HepG2 (cell line): ENCODE results near the gene ARHGAP23. TPM values are rescaled to one million over a fixed set of nuclear protein-coding genes. Genes with fewer than 3 reads are reported as not detected.
"Not testable (repeated sequence)": the region's sequence is repeated elsewhere in the genome, so short reads cannot be mapped to it uniquely, and the experiment has no call there.

Source experiments
- ATAC-seq: fragments of 200-7000 bp; cut with Tn5 transposase; 3 replicates; pipeline ENCODE4 v1.9.1; 2020; ENCODE audit warnings: mild to moderate bottlenecking, moderate library complexity
- BruUV-seq: library from RNA; stranded (reverse); fragments of 400-500 nt; replicated peaks from 2 replicates; lab custom pipeline; 2021; lab: Mats Ljungman, UMichigan
- CTCF ChIA-PET: fragments of 300-600 bp; formaldehyde crosslinking; extraction: SDS; loops from one replicate; lab custom pipeline; 2021; ENCODE audit warnings: low total read pairs, inconsistent platforms, low intra/inter-chr PET ratio; lab: Yijun Ruan, JAX
- POLR2A ChIA-PET: fragments of 350-600 bp; sonication (Branson Sonifier 250); formaldehyde crosslinking; loops from one replicate; lab custom pipeline; 2020; ENCODE audit warnings: antibody characterized with exemption, inconsistent platforms; lab: Yijun Ruan, JAX
- DNase-seq: peaks from one replicate; pipeline ENCODE4 v3.0.0-alpha.2; 2015; ENCODE audit warnings: low spot score
- FAIRE-seq: peaks from 3 replicates; lab custom pipeline; 2011; peaks lifted over from hg19 to GRCh38; lab: Jason Lieb, UNC
- H2AFZ ChIP-seq: one replicate; pipeline ENCODE4 v1.6.1; 2011; ENCODE audit warnings: low read length, inconsistent platforms
- H3K27ac ChIP-seq: fragments of 300-600 bp; 3 replicates; pipeline ENCODE4 v1.8.0; 2011; ENCODE audit warnings: mixed run types, mild to moderate bottlenecking, mixed read lengths, low read length, inconsistent platforms; ENCODE audit not compliant: insufficient read depth; ENCODE audit errors: extremely low read length
- H3K27me3 ChIP-seq, 2 experiments: fragments of 200-600 bp in 1 of 2; 2 replicates in 1 of 2; 3 replicates in 1 of 2; pipeline versions ENCODE4 v1.6.0 to v1.8.0; 2011; ENCODE audit warnings: low read length in 2 of 2, mild to moderate bottlenecking in 2 of 2, moderate library complexity in 2 of 2, inconsistent platforms in 1 of 2; ENCODE audit not compliant: insufficient read depth in 2 of 2, control insufficient read depth in 1 of 2
- H3K36me3 ChIP-seq, 2 experiments: fragments of 200-600 bp in 1 of 2; replicated peaks in 1 of 2; 2 replicates in 1 of 2; 3 replicates in 1 of 2; pipeline versions ENCODE4 v1.5.1 to v1.8.0; 2011; ENCODE audit warnings: low read length in 2 of 2, inconsistent platforms in 1 of 2; ENCODE audit not compliant: insufficient read depth in 2 of 2, control insufficient read depth in 1 of 2
- H3K4me1 ChIP-seq: 2 replicates; pipeline ENCODE4 v1.5.1; 2012; ENCODE audit warnings: low read length, inconsistent platforms; ENCODE audit not compliant: insufficient read depth
- H3K4me2 ChIP-seq: 2 replicates; pipeline ENCODE4 v1.6.0; 2011; ENCODE audit warnings: low read depth, low read length, inconsistent platforms
- H3K4me3 ChIP-seq, 3 experiments: fragments of 200-600 bp in 1 of 3; sonication (generic), shearing (Covaris generic) in 1 of 3; replicated peaks in 1 of 3; 2 replicates each; pipeline ENCODE4 v1.5.1; 2011 to 2016; ENCODE audit warnings: low read length in 3 of 3, inconsistent platforms in 2 of 3, low read depth in 2 of 3, mild to moderate bottlenecking in 2 of 3, control low read depth in 1 of 3, mixed read lengths in 1 of 3; ENCODE audit not compliant: insufficient read depth in 1 of 3
- H3K79me2 ChIP-seq: one replicate; pipeline ENCODE4 v1.6.1; 2011; ENCODE audit warnings: low read length, inconsistent platforms; ENCODE audit not compliant: insufficient read depth
- H3K9ac ChIP-seq: 2 replicates; pipeline ENCODE4 v1.6.0; 2011; ENCODE audit warnings: mild to moderate bottlenecking, low read depth, low read length, inconsistent platforms; ENCODE audit not compliant: insufficient read depth
- H3K9me3 ChIP-seq: 2 replicates; pipeline ENCODE4 v1.5.1; 2012; ENCODE audit warnings: mild to moderate bottlenecking, low read length
- H4K20me1 ChIP-seq: 2 replicates; pipeline ENCODE4 v1.6.0; 2011; ENCODE audit warnings: inconsistent platforms, mild to moderate bottlenecking, low read length, moderate library complexity; ENCODE audit not compliant: insufficient read depth
- BHLHE40 ChIP-seq: IDR thresholded peaks from 2 replicates; pipeline ENCODE4 v1.6.1; 2011; ENCODE audit warnings: low read length, improper control_type of control experiment
- CTCF ChIP-seq: sonication (generic); formaldehyde crosslinking; IDR thresholded peaks from 2 replicates; pipeline ENCODE4 v1.5.0; 2020; ENCODE audit warnings: mild to moderate bottlenecking, missing genetic modification reagents, moderate library complexity
- MAZ ChIP-seq, 2 experiments: sonication (generic) in 1 of 2; formaldehyde crosslinking in 1 of 2; IDR thresholded peaks; 2 replicates each; pipeline versions ENCODE4 v1.5.0 to v1.6.1; 2012 to 2020; ENCODE audit warnings: low read depth in 2 of 2, mild to moderate bottlenecking in 2 of 2, borderline replicate concordance in 1 of 2, improper control_type of control experiment in 1 of 2, low read length in 1 of 2, missing genetic modification reagents in 1 of 2, moderate library complexity in 1 of 2
- SMC3 ChIP-seq: IDR thresholded peaks from 2 replicates; pipeline ENCODE4 v1.6.1; 2011; ENCODE audit warnings: low read length, improper control_type of control experiment
- STAG1 ChIP-seq: sonication (generic); formaldehyde crosslinking; IDR thresholded peaks from 2 replicates; pipeline ENCODE4 v1.4.0; 2020; ENCODE audit warnings: missing genetic modification reagents
- TEAD3 ChIP-seq: optimal IDR thresholded peaks from 2 replicates; pipeline ENCODE3; 2016; ENCODE audit warnings: borderline replicate concordance
- XRCC5 ChIP-seq: fragments of 200-400 bp; formaldehyde crosslinking; optimal IDR thresholded peaks from 2 replicates; pipeline ENCODE3; 2017; ENCODE audit warnings: mild to moderate bottlenecking, low read length
- ZMYM3 ChIP-seq: sonication (generic); formaldehyde crosslinking; IDR thresholded peaks from 2 replicates; pipeline ENCODE4 v1.5.1; 2020; ENCODE audit warnings: mild to moderate bottlenecking, missing genetic modification reagents
- ZNF768 ChIP-seq: sonication (generic); formaldehyde crosslinking; IDR thresholded peaks from 2 replicates; pipeline ENCODE4 v1.4.0; 2020; ENCODE audit warnings: missing genetic modification reagents
- WGBS: methylation state at CpG from one replicate; pipeline ENCODE4 v1.1.6; 2017; ENCODE audit warnings: low lambda C conversion rate; 5-methylcytosine and 5-hydroxymethylcytosine counted together
- in situ Hi-C: cut with HindIII; loops from 2 replicates; pipeline ENCODE4 v1.10.0; 2017; ENCODE audit warnings: low pct_unique_long_range_greater_than_20kb; ENCODE audit not compliant: extremely low pct_ligation_motif_present
- intact Hi-C: fragments of 100-400 bp; cut with micrococcal nuclease; formaldehyde crosslinking; loops from one replicate; pipeline ENCODE4 v1.10.0; 2022; ENCODE audit not compliant: unreplicated experiment
- polyA plus RNA-seq, 8 experiments: library from polyadenylated mRNA; depleted of rRNA in 3 of 8; stranded (reverse) in 7 of 8; unstranded in 1 of 8; fragments of >200 nt; fragmentation: Illumina TruSeq in 4 of 8; extraction: Trizol in 4 of 8; gene quantifications; 2 replicates each; pipeline versions ENCODE4 v1.2.1 to v1.2.3, GENCODE V29; 2011 to 2016; ENCODE audit warnings: low read depth in 4 of 8, missing spikeins in 1 of 8, mixed read lengths in 1 of 8; ENCODE audit not compliant: insufficient read depth in 1 of 8
- total RNA-seq, 5 experiments: library from RNA; depleted of rRNA; stranded (reverse); fragments of >200 nt; fragmentation: Illumina TruSeq; extraction: Trizol; gene quantifications; 2 replicates each; pipeline ENCODE4 v1.2.3, GENCODE V29; 2016; ENCODE audit warnings: low read depth in 1 of 5
- TF ChIP-seq, protein P1 (sequence below): IDR thresholded peaks from 2 replicates; pipeline ENCODE4 v1.6.1; 2012; ENCODE audit warnings: inconsistent platforms
- TF ChIP-seq, protein P2 (sequence below): sonication (generic); formaldehyde crosslinking; IDR thresholded peaks from 2 replicates; pipeline ENCODE4 v1.5.1; 2020; ENCODE audit warnings: mild to moderate bottlenecking, missing genetic modification reagents, moderate library complexity

ARHGAP23 gene
- total and polyA plus RNA-seq, 2 of the 13 experiments (the other 11 are each of a cell fraction or from before 2014, with no cell fraction given) = 0.03 TPM; not detected in 1

DNA sequence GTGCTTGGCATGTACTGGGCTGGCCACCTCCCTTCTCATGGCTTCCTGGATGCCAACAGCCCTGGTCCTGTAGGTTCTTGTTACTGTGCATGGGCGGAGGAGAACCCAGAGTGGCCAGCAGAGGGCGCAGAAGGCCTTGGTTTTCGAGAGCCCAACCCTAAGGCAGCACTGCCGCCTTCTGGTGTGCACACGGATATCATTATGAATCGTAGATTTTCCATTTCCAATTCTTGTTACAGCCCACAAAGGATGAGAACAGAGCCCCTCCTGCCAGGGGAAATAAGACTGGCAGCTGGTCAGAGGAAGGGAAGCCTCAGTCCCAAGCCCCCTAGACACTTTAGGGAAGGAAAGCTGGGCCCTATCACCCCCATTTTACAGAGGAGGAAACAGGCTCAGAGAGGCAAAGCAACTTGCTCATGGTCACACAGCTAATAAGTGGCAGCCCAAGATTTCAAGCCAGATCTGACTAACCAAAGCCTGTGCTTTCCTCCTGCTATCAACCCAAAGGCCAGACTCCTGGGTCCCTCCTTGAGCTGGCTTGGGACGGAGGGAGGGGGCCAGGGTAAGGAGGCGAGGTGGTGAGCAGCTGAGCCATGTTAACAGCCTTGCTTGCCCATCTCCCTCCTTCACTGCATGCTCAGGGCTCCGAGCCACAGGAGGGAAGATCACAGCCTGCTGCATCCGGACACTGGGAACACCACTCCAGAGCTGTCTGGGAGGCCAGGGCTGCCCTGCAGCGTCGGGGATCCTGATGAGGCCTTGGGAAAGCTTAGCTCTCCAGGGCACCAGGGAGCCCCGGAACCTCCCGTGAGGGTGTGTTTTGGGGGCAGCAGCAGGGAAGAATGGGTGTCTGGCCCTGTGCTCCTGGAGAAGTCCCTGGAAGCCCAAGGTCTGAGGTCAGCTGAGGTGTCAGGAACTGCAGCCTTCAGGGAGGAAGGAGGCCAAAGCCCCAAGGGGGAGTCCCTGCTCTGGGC lies 64.1 kb downstream of the ARHGAP23 start:
- H3K9ac ChIP-seq; BruUV-seq; POLR2A ChIA-PET; H3K9me3 ChIP-seq; FAIRE-seq; H3K27ac ChIP-seq; H3K79me2 ChIP-seq; H3K4me3 ChIP-seq; H3K4me2 ChIP-seq; H3K36me3 ChIP-seq; H2AFZ ChIP-seq; H4K20me1 ChIP-seq; H3K4me1 ChIP-seq; TF ChIP-seq MAZ (CRISPR knock-in tag; IDR thresholded peaks at IDR 0.05; ENCODE audit: low read depth): not testable (repeated sequence)
- CTCF ChIA-PET = interaction anchor here (0.6 to 2.7 kb wide), 10 partner anchors 13 to 174 kb away, joined by 3 to 53 read pairs (median 4); no protein-coding TSS in a partner anchor
- peak; percentile 82 for ATAC-seq
- in situ Hi-C loops (loop anchor here (5.0 kb wide), 2 partner anchors 155 to 175 kb away; no protein-coding TSS in a partner anchor), intact Hi-C loops (loop anchor here (1.0 to 2.0 kb wide), 3 partner anchors 17 to 175 kb away; no protein-coding TSS in a partner anchor)
- peaks cover 4 to 33% of the 10 kb centered on the region in 2 experiments for H3K27me3 ChIP-seq
- DNase-seq = peak; percentile 85
- TF ChIP-seq, protein P1, sequence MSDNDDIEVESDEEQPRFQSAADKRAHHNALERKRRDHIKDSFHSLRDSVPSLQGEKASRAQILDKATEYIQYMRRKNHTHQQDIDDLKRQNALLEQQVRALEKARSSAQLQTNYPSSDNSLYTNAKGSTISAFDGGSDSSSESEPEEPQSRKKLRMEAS = 0 out of 2 replicates have a peak, but pooled peaks have one; percentile 15
- TF ChIP-seq XRCC5 (peak; percentile 25), ZNF768 (CRISPR knock-in tag) (peak; percentile 96), ZMYM3 (CRISPR knock-in tag) (peak; percentile 79), TEAD3 (peak; percentile 69), SMC3 (peak; percentile 91), CTCF (CRISPR knock-in tag) (peak; percentile 61), STAG1 (CRISPR knock-in tag) (peak; percentile 58), BHLHE40 (peak; percentile 12; the same call in 1 of the 2 replicates), MAZ (IDR thresholded peaks at IDR 0.05; ENCODE audit: borderline replicate concordance, low read depth, low read length) (peak; percentile 42; the same call in 1 of the 2 replicates)
- TF ChIP-seq, protein P2, sequence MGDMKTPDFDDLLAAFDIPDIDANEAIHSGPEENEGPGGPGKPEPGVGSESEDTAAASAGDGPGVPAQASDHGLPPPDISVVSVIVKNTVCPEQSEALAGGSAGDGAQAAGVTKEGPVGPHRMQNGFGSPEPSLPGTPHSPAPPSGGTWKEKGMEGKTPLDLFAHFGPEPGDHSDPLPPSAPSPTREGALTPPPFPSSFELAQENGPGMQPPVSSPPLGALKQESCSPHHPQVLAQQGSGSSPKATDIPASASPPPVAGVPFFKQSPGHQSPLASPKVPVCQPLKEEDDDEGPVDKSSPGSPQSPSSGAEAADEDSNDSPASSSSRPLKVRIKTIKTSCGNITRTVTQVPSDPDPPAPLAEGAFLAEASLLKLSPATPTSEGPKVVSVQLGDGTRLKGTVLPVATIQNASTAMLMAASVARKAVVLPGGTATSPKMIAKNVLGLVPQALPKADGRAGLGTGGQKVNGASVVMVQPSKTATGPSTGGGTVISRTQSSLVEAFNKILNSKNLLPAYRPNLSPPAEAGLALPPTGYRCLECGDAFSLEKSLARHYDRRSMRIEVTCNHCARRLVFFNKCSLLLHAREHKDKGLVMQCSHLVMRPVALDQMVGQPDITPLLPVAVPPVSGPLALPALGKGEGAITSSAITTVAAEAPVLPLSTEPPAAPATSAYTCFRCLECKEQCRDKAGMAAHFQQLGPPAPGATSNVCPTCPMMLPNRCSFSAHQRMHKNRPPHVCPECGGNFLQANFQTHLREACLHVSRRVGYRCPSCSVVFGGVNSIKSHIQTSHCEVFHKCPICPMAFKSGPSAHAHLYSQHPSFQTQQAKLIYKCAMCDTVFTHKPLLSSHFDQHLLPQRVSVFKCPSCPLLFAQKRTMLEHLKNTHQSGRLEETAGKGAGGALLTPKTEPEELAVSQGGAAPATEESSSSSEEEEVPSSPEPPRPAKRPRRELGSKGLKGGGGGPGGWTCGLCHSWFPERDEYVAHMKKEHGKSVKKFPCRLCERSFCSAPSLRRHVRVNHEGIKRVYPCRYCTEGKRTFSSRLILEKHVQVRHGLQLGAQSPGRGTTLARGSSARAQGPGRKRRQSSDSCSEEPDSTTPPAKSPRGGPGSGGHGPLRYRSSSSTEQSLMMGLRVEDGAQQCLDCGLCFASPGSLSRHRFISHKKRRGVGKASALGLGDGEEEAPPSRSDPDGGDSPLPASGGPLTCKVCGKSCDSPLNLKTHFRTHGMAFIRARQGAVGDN = peak; percentile 17; the same call in 1 of the 2 replicates
- 47% methylated on average over 7 of the region's 14 CpGs for WGBS
